Memory B cell (primary cell): Measurements from ENCODE around the gene LSP1.

Experiments used
- ATAC-seq: fragments of 150-1000 bp; cut with Tn5 transposase; 2 replicates; pipeline ENCODE4 v1.10.0; 2021; ENCODE audit warnings: low read depth, mild to moderate bottlenecking, moderate library complexity
- DNase-seq, 2 donors: peaks; one replicate each; pipeline ENCODE4 v3.0.0; 2022; ENCODE audit warnings: low spot score in 2 of 2
- H3K27ac Mint-ChIP-seq: one replicate; pipeline ENCODE4 v1.8.0; 2022; ENCODE audit warnings: mild to moderate bottlenecking, moderate library complexity, mixed read lengths
- H3K27me3 Mint-ChIP-seq: one replicate; pipeline ENCODE4 v1.8.0; 2022; ENCODE audit warnings: mixed read lengths
- H3K36me3 Mint-ChIP-seq: one replicate; pipeline ENCODE4 v1.8.0; 2022; ENCODE audit warnings: mild to moderate bottlenecking, mixed read lengths
- H3K4me1 Mint-ChIP-seq: one replicate; pipeline ENCODE4 v1.8.0; 2022; ENCODE audit warnings: mixed read lengths
- H3K4me3 Mint-ChIP-seq: one replicate; pipeline ENCODE4 v1.8.0; 2022; ENCODE audit warnings: mild to moderate bottlenecking, moderate library complexity, mixed read lengths
- H3K9me3 Mint-ChIP-seq: one replicate; pipeline ENCODE4 v1.8.0; 2022; ENCODE audit warnings: mixed read lengths

Gene LSP1

DNA sequence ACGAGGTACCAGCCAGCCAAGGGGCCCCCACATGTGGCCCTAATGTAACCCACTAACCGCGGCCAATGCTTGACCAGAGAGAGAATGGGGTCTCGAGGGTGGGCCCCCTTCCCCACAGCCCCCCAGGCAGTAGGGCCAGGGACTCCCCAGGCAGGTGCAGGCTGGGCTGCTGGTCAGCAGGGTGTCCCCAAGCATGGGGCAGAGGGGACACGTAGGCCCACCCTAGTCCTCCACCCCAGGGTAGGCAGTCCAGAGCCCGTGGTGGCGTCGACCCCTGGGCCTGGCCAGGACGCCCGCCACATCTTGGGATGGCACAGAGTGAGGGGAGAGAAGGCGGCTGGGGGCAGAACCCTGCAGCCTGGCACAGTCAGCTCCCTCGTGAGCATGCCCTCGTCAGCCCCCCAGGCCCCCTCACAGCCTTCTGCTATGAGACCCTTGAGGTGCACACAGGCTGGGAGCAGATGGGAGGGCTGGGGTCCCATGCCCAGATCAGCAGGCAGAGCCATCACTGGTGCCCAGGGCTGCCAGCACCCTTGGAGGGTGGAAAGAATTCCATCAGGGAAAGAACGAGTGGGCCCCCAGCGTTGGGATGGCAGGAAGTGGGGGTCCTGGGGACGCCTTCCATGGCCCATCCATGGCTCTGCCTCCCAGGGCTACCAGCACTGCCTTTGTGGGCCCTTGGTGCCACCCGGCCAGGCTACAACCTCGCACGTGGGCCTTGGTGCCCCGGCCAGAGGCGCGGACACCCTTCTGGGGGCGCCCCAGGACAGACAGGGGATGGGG lies 72.7 kb downstream of the LSP1 start:
- no peak overlapping the region for H3K4me3 Mint-ChIP-seq
- no peak for DNase-seq
- no peaks in the 10 kb centered on the region for H3K9me3 Mint-ChIP-seq
- H3K4me1 Mint-ChIP-seq, result peaks cover 13% of the 10 kb centered on the region
- peaks cover 20% of the 10 kb centered on the region for H3K27me3 Mint-ChIP-seq
- ATAC-seq, result no peak
- no peaks in the 10 kb centered on the region for H3K36me3 Mint-ChIP-seq
- no peak overlapping the region for H3K27ac Mint-ChIP-seq

DNA sequence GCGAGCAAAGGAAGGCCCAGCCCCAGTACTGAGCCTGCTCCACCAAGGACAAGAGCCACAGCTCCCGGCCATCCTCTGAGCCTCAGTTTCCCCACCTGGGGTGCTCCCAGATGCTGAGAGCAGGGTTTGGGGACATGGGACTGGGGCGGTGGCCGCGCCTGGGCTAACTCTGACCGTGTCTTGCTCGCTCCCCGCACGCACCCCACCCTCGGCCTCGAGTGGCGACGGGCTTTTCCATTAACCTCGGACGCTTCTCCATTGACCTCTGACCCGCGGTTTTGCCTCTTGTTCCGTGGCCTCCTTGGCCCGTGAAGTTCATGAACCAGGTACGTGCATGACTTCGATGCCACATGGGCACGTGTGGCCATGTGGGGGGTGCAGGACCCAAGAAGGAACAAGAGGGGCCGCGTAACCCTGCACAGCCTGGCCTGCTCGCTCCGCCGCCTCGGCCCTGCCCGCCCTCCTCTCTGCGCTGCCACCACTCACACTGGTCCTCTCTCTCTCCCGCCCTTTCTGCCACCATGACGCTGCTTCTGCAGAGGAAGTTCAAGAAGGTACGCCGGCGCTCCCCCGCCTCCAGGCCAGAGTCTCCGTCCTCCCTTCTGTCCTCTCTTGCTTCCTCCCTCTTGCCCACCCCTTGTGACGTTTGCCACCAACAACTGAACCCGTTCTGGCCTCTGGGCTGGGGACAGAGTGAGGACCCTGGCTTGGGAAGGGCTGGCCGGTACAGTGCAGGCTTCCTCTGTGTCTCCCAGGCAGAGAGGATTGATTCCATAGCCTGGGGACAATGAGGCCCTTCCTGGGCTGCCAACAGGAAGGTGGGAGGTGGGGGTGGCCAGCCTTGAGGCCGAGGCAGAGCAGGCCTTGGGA lies 73.5 kb downstream of the LSP1 start:
- Mint-ChIP-seq H3K36me3 (no peaks in the 10 kb centered on the region), H3K9me3 (no peaks in the 10 kb centered on the region), H3K4me3 (no peak overlapping the region), H3K27ac (no peak overlapping the region), H3K27me3 (peaks cover 20% of the 10 kb centered on the region), H3K4me1 (peaks cover 9% of the 10 kb centered on the region)
- ATAC-seq (peak; percentile 36), DNase-seq (no peak)

DNA sequence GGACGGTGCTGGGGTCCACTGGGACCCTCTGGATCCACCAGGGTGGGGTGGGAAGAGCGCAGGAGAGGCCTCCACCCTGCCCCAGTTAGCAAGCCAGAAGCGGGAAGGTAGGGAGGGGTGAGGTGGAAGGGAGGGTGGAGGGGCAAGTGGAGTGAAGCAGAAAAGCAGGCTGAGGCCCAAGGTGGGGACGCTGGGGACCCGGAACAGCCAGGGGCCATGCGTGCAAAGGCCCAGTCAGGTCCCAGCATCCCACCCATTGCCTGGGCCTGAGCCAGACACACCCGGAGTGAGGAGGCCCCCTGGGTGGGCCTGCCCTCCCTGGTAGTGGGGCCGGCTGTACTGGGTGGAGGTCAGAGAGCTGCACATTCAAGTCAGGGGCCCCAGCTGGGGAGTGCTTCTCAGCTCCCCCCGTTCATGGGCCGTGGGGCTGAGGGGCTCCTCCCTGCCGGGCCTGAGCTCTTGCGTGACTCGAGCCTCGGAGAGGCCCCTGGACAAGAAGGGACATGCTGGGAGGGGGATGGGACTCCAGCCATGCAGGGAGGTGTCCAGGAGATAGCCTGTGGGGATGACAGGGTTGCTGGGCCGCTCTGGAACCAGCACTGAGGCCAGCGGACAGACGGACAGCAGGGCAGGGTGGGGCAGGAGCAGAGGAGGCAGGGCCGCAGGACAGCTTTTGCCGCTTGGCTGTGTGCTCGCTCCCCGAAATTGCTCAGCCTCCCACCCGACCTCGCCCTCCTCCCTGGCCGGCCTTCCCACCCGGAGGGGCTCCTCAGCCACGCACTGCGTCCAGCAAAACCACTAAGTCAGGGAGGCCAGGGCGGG lies 74.4 kb downstream of the LSP1 start:
- peaks cover 9% of the 10 kb centered on the region for H3K4me1 Mint-ChIP-seq
- H3K9me3 Mint-ChIP-seq, result no peaks in the 10 kb centered on the region
- ATAC-seq (no peak), DNase-seq (no peak)
- peaks cover 20% of the 10 kb centered on the region for H3K27me3 Mint-ChIP-seq
- H3K36me3 Mint-ChIP-seq, result no peaks in the 10 kb centered on the region
- H3K4me3 Mint-ChIP-seq, result no peak overlapping the region
- no peak overlapping the region for H3K27ac Mint-ChIP-seq

DNA sequence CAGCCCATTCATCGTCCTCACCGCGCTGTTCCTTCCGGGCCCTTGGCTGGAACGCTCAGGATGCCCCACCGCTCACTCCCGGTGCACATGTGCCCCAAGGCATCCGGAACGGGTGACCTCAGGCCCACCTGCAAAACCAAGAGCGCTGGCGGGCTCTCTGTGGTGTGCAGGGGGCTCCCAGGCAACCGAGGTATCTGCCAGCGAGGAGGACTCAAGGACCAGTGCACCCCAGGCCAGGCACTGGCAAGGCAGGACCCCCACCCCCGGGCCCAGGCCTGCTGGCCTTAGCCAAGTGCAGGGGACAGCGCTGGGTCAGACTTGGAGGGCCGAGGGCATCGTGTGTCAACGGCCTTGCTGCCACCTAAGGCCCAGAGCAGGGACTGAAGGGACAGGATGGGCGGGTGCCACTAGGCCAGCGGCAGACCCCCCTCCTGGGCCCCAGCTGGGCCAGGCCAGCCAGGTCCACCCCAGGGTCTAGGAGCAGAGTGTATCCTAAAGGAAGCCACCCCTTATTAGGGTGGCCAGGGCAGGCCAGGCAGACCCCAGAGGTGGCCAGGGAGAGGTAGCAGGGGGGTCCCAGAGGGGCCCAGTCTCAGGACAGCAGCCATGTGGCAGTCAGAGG lies 75.1 kb downstream of the LSP1 start:
- Mint-ChIP-seq H3K4me3 (no peak overlapping the region), H3K36me3 (no peaks in the 10 kb centered on the region), H3K27me3 (peaks cover 21% of the 10 kb centered on the region), H3K9me3 (no peaks in the 10 kb centered on the region), H3K4me1 (peaks cover 6% of the 10 kb centered on the region), H3K27ac (no peak overlapping the region)
- DNase-seq (no peak), ATAC-seq (no peak)

DNA sequence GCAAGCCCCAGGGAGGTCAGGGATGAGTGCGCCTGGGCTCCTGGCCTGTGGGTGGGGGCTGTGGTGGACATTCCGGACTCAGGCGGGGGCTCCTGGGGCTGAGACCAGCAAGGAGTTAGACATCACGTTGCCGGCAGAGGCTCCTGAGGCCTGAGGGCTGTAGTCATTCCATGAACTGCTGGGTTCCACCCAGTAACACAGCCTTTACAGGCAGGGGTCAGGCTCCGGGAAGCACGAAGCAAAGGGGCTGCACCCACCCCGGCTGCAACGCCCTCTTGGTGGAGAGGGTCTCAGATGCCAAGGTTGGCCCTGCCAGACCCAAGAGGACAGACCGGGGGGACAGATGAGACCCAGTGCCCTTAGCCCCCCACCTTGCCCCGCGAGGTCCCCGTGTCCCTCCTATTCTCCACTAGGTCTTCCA lies 75.6 kb downstream of the LSP1 start:
- ATAC-seq (no peak), DNase-seq (no peak)
- Mint-ChIP-seq H3K36me3 (peaks cover 3% of the 10 kb centered on the region), H3K4me1 (peaks cover 6% of the 10 kb centered on the region), H3K4me3 (no peak overlapping the region), H3K27ac (no peak overlapping the region), H3K27me3 (peaks cover 25% of the 10 kb centered on the region), H3K9me3 (peaks cover 1% of the 10 kb centered on the region)

DNA sequence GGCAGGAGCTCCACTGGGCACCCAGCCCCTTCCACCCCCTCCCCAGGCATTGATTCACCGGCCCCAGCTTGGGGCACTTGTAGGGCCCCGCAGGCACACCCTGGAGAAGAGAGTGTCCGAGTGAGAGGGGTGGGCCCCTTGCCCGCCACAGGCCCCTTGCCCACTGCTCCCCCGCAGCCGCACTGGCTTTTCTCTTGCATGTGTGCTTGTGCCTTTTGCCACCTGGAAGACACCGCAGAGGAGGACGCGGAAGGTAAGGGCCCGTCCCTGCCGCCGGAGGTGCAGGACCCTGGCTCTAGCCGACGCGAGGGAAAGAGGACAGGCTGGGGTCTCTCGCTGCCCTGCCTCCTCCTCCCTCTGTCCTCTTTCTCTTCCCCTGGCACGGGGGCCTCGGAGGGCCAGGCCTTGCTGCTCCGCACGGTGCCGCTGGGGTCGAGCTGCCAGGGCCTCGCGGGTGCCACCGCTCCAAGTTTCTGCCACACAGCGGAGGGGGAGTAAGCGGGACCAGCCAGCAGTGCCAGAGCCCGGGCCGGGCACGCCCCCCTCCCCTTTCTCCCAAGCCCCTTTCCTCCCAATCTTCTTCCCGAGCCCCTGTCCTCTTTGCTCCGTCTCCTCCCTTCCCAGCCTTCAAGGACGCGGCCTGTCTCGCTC lies 76.1 kb downstream of the LSP1 start:
- Mint-ChIP-seq H3K4me1 (peaks cover under 1% of the 10 kb centered on the region), H3K36me3 (peaks cover 3% of the 10 kb centered on the region), H3K27me3 (peaks cover 22% of the 10 kb centered on the region), H3K9me3 (peaks cover 1% of the 10 kb centered on the region), H3K27ac (no peak overlapping the region), H3K4me3 (no peak overlapping the region)
- DNase-seq, result no peak
- no peak for ATAC-seq

DNA sequence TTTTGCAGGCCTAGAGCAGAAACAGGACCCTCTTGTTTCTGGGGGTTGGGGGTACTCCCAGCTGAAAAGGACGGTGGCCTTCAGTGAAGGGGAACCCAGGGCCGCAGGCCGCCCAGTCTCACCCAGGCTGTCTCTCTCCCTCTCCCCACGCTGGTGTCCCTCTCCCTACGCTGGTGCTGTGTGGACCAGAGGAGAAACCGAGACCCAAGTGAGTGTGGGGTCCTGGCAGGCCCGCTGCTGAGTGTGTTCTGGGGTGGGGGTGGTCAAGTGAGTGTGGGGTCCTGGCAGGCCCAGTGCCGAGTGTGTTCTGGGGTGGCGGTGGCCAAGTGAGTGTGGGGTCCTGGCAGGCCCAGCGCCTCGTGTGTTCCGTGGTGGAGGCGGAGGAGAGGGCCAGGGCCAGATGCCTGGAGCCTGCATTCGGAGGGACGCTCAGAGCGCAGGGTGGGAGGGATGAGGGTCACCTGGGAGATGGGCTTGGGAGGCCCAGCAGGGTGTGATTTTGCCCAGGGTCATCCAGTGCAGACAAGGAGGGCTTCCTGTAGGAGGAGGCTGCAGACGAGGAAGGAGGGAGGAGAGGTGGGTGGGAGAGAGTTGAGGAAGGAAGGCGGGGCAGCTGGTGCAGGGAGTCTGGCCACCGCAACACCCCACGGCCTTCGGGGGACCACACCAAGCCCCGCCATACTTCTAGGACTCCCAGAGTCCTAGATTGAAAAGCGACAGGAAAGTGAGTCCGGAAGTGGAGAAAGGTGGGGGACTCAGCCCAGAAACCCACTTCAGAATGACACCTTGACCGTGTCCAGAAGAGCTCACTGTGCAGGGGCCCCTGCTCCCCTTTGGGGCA lies 77.0 kb downstream of the LSP1 start:
- H3K27ac Mint-ChIP-seq, result no peak overlapping the region
- no peak for ATAC-seq

DNA sequence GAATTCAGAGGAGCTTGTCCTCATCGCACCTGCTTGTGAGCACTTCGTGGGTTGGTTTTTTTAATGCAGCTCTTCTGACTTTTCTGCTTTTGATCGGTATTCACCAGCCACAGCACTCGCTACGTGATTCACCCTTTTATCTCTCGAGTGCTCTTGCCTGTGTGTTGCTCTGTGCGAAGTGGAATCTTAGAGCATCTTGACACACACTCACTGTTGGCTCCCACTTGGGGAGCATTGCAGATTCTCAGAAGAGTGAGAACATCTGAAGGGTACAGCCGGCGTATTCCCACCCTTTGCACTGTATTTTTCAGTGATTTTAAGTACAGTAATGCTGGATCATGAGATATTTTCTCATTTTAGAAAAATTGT lies 77.6 kb downstream of the LSP1 start:
- no peak for DNase-seq
- no peak for ATAC-seq
- Mint-ChIP-seq H3K27ac (no peak overlapping the region), H3K4me3 (no peak overlapping the region), H3K4me1 (no peaks in the 10 kb centered on the region), H3K27me3 (peaks cover 24% of the 10 kb centered on the region), H3K9me3 (peaks cover 1% of the 10 kb centered on the region), H3K36me3 (peaks cover 3% of the 10 kb centered on the region)

More for the DNA sequence above, 77.0 kb downstream of the LSP1 start:
- peaks cover 24% of the 10 kb centered on the region for H3K27me3 Mint-ChIP-seq
- peaks cover 3% of the 10 kb centered on the region for H3K36me3 Mint-ChIP-seq
- peaks cover 1% of the 10 kb centered on the region for H3K9me3 Mint-ChIP-seq
- no peak for DNase-seq
- no peak overlapping the region for H3K4me3 Mint-ChIP-seq
- no peaks in the 10 kb centered on the region for H3K4me1 Mint-ChIP-seq

DNA sequence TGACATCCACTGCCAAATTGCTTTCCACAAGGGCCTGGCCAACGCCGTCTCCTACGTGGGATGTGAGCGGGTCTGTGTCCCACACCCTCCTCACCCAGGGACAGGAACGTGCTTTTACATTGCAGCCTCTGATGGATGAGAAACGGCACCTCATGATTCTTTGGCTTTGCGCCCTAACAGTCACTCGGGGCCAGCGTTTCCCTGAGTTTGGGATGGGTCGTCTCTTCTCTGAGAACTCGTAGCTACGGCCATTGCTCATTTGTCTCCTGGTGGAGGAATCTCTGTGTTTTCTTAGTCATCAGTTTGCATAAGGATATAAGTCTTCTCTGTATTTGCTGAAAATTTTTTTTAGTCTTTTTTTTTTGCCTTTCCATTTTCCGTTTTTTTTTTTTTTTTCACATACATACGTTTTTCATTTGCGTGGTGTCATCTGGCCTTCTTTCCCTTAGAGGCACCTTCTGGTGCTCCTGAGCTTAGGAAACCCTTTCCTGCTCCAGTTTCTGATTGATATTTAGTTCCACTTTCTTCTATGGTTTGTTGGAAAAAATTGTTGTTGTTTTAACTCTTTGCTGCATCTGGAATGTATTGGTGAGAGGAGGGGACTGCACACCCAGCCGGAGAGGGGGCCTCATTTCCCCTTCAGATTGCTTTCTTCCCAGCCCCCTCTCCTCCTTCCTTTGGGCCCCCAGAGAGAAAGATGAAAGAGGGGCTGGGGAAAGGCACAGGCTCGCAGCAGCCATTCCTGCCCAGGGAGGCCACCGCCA lies 78.6 kb downstream of the LSP1 start:
- no peak overlapping the region for H3K4me3 Mint-ChIP-seq
- H3K4me1 Mint-ChIP-seq, result no peaks in the 10 kb centered on the region
- H3K9me3 Mint-ChIP-seq, result peaks cover 1% of the 10 kb centered on the region
- peaks cover 20% of the 10 kb centered on the region for H3K27me3 Mint-ChIP-seq
- no peak for DNase-seq
- ATAC-seq, result no peak
- peaks cover 3% of the 10 kb centered on the region for H3K36me3 Mint-ChIP-seq
- H3K27ac Mint-ChIP-seq, result no peak overlapping the region

DNA sequence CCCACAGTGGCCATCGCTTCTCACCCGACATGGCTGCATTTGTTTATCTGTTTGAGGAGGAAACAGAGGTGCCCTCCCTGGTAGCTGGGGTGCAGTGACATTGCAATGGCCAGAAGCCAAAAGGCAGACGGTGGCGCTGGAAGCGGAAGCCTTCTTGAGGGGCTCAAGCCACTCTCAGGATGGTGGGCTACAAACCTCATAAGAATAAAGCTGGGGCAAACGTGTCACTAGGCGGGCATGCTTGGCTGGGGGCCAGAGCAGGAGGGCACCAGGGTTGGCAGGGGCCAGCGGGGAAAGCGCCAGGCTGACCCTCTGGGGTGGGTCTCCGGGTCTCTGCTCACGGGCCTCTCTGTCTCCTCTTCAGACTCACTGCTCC lies 79.2 kb downstream of the LSP1 start:
- Mint-ChIP-seq H3K36me3 (peaks cover 3% of the 10 kb centered on the region), H3K27ac (no peak overlapping the region), H3K9me3 (peaks cover 1% of the 10 kb centered on the region), H3K4me1 (no peaks in the 10 kb centered on the region), H3K4me3 (no peak overlapping the region), H3K27me3 (peaks cover 18% of the 10 kb centered on the region)
- no peak for DNase-seq
- no peak for ATAC-seq

DNA sequence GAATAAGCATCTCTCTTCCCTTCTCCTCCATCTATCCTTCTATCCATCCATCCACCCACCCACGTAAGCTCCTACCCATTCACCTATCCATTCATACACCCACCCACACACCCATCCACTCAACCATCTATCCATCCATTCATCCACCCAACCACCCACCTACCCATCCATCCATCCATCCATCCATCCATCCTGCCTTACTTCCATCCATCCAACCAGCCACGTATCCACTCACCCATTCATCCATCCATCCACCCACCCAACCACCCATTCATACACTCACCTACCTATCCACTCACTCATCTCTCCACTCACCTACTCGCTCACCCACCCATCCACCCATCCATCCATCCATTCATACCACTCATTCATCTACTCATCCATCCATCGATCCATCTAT lies 79.8 kb downstream of the LSP1 start:
- Mint-ChIP-seq H3K4me1 (no peaks in the 10 kb centered on the region), H3K9me3 (peaks cover 1% of the 10 kb centered on the region), H3K27ac (no peak overlapping the region), H3K27me3 (peaks cover 18% of the 10 kb centered on the region), H3K36me3 (peaks cover 3% of the 10 kb centered on the region), H3K4me3 (no peak overlapping the region)
- no peak for ATAC-seq
- no peak for DNase-seq
